BLaER1 (cell line): ENCODE measurements around the gene ECI1.

Source experiments
- H3K27ac ChIP-seq: shearing (Covaris generic); formaldehyde crosslinking; 2 replicates; pipeline ENCODE4 v1.8.1; 2022
- H3K27me3 ChIP-seq: shearing (Covaris generic); formaldehyde crosslinking; 2 replicates; pipeline ENCODE4 v1.8.1; 2022
- H3K36me3 ChIP-seq: shearing (Covaris generic); formaldehyde crosslinking; 2 replicates; pipeline ENCODE4 v1.8.1; 2022
- H3K4me1 ChIP-seq: shearing (Covaris generic); formaldehyde crosslinking; 2 replicates; pipeline ENCODE4 v1.8.1; 2022
- H3K4me2 ChIP-seq: shearing (Covaris generic); formaldehyde crosslinking; 2 replicates; pipeline ENCODE4 v1.8.1; 2022
- H3K4me3 ChIP-seq: shearing (Covaris generic); formaldehyde crosslinking; 2 replicates; pipeline ENCODE4 v1.8.1; 2022
- H3K9ac ChIP-seq: shearing (Covaris generic); formaldehyde crosslinking; 2 replicates; pipeline ENCODE4 v1.8.1; 2022
- H3K9me3 ChIP-seq: shearing (Covaris generic); formaldehyde crosslinking; 2 replicates; pipeline ENCODE4 v1.8.1; 2022
- H4K20me1 ChIP-seq: shearing (Covaris generic); formaldehyde crosslinking; 2 replicates; pipeline ENCODE4 v1.8.1; 2022
- Cebpa-rat ChIP-seq: shearing (Covaris generic); IDR thresholded peaks from 2 replicates; pipeline ENCODE4 v1.8.1; 2022

The ECI1 gene

DNA sequence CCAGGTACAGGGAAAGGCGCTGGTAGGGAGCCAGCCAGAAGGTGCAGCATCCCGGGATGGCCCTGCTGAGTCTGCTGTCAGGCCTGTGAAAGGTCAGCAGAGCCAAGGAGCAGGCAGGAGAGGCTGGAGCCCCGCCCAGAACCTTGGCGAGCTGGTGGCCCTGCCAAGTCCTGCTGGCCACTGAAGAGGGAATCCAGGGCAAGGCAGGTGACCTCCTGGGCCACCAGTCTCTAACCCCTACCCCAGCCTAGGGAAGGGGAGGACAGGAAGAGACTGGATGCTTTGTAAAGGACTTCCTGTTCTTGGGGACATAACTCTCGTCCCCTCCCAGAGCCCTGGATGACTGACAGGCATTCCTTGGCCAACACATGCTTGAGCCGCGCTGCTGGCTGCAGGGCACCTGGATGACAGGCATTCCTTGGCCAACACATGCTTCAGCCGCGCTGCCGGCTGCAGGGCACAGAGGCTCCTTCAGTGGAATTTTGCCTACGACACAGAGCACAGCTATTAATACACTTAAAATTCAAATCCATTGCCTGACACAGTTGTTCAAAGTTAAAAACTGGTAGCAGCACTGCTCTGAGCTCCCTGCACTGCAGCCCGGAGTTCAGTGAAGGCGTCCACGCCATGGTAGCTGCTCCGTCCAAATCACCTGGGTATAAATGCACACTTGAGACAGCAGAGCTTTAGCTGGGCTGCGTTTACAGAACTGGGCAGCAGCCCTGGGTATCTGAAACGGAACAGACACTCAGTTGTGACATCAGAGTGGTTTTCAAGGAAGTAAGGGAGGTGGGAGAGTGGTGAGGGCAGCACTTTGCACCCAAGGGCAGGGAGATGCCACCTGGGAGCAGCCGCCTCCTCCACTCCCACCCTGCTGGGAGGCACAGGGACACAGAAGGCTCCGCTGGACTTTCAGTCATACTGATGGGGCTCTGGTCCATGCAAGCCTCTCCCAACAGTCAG is 38.7 kb downstream of the ECI1 start:
- no peak for TF ChIP-seq Cebpa-rat
- Histone ChIP-seq H3K4me2 (peak overlapping the region; percentile 99), H4K20me1 (peaks cover 47% of the 10 kb centered on the region), H3K9me3 (no peaks in the 10 kb centered on the region), H3K4me1 (peaks cover 28% of the 10 kb centered on the region), H3K9ac (peak overlapping the region; percentile 85), H3K4me3 (peak overlapping the region; percentile 85), H3K27me3 (no peaks in the 10 kb centered on the region), H3K27ac (no peak overlapping the region), H3K36me3 (peaks cover 53% of the 10 kb centered on the region)

- no peak overlapping the region for H3K4me3 ChIP-seq
- no peak overlapping the region for H3K27ac ChIP-seq
- no peaks in the 10 kb centered on the region for H3K27me3 ChIP-seq
- TF ChIP-seq Cebpa-rat, result no peak
- peaks cover 60% of the 10 kb centered on the region for H3K36me3 ChIP-seq
- peaks cover 32% of the 10 kb centered on the region for H3K4me1 ChIP-seq
- peaks cover 47% of the 10 kb centered on the region for H4K20me1 ChIP-seq
- peak overlapping the region; percentile 85; the same call in 1 of the 2 replicates for H3K9ac ChIP-seq
- no peaks in the 10 kb centered on the region for H3K9me3 ChIP-seq
- peak overlapping the region; percentile 99 for H3K4me2 ChIP-seq
Measured at GRCh38 chr16:2211923-2212347, 39.5 kb downstream of the ECI1 start.

DNA sequence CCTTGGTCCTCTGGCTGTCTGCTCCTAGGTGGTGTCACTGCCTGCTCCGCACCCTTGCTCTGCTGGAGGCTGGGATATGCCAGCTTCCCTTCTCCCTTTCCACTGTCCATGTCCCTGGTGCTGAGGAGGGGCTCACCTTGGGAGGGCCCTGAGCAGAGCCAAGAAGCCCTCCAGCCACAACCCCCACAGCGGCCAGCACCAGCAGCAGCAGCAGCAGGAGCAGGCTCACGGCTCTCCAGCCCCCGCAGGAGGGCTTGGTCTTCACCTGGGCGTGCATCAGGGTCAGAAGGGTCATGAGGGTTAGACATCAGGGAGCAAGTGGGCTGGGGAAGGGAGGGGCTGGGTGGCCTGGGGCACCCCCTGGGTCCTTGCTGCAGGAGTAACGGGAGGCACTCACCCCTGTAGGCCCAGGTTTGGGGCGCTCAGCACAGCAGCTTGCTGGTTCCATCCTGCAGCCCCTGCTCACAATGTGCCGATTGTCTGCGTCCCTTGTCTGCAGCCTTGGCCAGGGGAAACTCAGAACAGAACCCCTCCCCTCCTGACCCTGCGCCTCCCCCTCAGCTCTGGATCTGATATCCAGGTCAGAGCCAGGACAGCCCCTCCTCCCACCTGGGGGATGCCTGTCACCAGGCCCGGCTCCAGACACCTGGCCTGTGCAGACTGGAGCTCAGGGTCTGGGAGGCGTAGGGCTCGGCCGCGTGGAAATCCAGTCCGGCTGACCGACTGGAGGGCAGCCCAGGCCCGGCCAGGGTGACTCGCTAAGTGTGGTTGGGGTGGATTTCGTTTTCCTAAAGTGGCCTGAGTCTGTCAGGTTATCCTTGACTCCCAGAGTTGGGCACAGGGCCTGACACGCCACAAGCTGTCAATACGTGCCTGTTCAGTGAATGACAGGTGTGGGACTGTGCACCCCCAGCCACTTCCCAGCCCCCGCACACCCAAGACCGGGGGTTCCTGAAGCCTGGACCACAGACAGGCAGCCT is 40.7 kb downstream of the ECI1 start, which contains the start of gene BRICD5:
TSS of gene BRICD5 (minus strand) at position 478 of the 980 bp plus-strand sequence. CDS start at position 448, 30 bp downstream.
- Histone ChIP-seq H4K20me1 (peaks cover 47% of the 10 kb centered on the region), H3K27me3 (no peaks in the 10 kb centered on the region), H3K9me3 (no peaks in the 10 kb centered on the region), H3K27ac (no peak within 1 kb of the TSS), H3K9ac (0 out of 2 replicates have a peak within 1 kb of the TSS, but pooled peaks have one; percentile 85), H3K4me1 (peaks cover 38% of the 10 kb centered on the region), H3K36me3 (peaks cover 63% of the 10 kb centered on the region), H3K4me2 (no peak within 1 kb of the TSS), H3K4me3 (no peak within 1 kb of the TSS)
- TF ChIP-seq Cebpa-rat, result no peak

DNA sequence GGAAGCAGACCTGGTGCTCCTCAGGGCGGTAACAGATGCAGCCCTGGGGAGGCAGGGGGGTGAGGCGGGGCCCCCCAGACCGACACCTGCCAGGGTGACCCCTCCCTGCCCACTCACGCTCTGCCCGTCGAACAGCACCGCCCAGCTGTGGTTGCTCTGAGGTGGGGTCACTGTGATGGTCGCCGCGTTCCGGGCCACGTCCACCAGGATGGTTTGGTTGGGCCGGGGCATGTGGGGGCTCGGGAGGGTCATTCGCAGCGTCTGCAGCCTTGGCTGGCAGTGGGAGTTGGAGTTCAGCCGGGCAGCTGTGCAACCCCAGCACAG is 41.4 kb downstream of the ECI1 start:
- Histone ChIP-seq H3K9ac (no peak overlapping the region), H3K4me3 (no peak overlapping the region), H3K27me3 (no peaks in the 10 kb centered on the region), H3K9me3 (no peaks in the 10 kb centered on the region), H3K4me1 (peaks cover 36% of the 10 kb centered on the region), H4K20me1 (peaks cover 47% of the 10 kb centered on the region), H3K36me3 (peaks cover 63% of the 10 kb centered on the region), H3K27ac (no peak overlapping the region), H3K4me2 (no peak overlapping the region)
- TF ChIP-seq Cebpa-rat, result no peak

GRCh38 chr16:2209258-2210008 is 42.0 kb downstream of the ECI1 start:
- Histone ChIP-seq H3K4me2 (no peak overlapping the region), H3K36me3 (peaks cover 63% of the 10 kb centered on the region), H4K20me1 (peaks cover 47% of the 10 kb centered on the region), H3K27me3 (no peaks in the 10 kb centered on the region), H3K4me1 (peaks cover 41% of the 10 kb centered on the region), H3K9ac (no peak overlapping the region; the same call in 1 of the 2 replicates), H3K9me3 (no peaks in the 10 kb centered on the region), H3K4me3 (no peak overlapping the region), H3K27ac (no peak overlapping the region)
- TF ChIP-seq Cebpa-rat, result no peak

DNA sequence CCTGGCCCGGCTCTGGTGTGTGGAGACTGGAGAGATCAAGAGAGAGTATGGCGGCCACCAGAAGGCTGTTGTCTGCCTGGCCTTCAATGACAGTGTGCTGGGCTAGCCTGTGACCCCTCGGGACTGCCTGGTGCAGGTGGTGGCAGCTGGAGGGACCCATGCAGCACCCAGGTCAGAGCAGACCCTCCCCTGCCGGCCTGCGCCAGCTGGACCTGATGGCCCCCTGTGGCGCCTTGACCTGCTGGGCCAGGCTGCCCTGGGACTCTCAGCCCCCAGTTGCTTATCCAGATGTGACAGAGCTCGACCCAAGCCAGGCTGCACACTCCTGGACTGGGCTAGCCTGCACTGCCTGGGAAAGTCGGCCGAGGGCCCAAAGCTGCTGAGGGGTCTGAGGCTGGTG is 42.6 kb downstream of the ECI1 start:
- Histone ChIP-seq H4K20me1 (peaks cover 47% of the 10 kb centered on the region), H3K4me2 (no peak overlapping the region), H3K4me1 (peaks cover 44% of the 10 kb centered on the region), H3K27me3 (no peaks in the 10 kb centered on the region), H3K36me3 (peaks cover 63% of the 10 kb centered on the region), H3K27ac (no peak overlapping the region), H3K9ac (no peak overlapping the region; the same call in 1 of the 2 replicates), H3K9me3 (no peaks in the 10 kb centered on the region), H3K4me3 (no peak overlapping the region)
- no peak for TF ChIP-seq Cebpa-rat

GRCh38 chr16:2208308-2208707 is 43.1 kb downstream of the ECI1 start:
- Histone ChIP-seq H3K9ac (no peak overlapping the region), H3K27ac (no peak overlapping the region), H3K36me3 (peaks cover 63% of the 10 kb centered on the region), H3K4me2 (no peak overlapping the region), H4K20me1 (peaks cover 42% of the 10 kb centered on the region), H3K4me1 (peaks cover 39% of the 10 kb centered on the region), H3K4me3 (no peak overlapping the region), H3K9me3 (no peaks in the 10 kb centered on the region), H3K27me3 (no peaks in the 10 kb centered on the region)
- no peak for TF ChIP-seq Cebpa-rat

DNA sequence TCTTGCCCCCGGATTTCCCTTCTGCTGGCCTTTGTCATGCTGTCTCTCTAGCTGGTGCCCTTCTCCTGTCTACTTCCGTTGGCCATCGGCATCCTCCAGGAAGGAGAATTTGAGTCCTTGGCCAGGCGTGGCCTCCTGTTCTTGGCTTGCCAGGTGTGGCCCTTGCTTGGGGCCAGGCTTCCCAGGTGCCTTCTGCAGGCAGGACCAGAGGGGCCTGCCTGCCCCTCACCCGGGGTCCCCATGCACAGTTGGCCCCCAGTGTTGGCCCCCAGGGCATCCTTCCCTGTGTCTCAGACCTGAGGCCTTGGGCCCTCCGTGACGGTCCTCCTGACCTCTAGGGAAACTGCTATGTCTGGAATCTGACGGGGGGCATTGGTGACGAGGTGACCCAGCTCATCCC is 43.5 kb downstream of the ECI1 start:
- H3K27me3 ChIP-seq, result no peaks in the 10 kb centered on the region
- H4K20me1 ChIP-seq, result peaks cover 38% of the 10 kb centered on the region
- no peak overlapping the region for H3K4me3 ChIP-seq
- TF ChIP-seq Cebpa-rat, result no peak
- H3K4me1 ChIP-seq, result peaks cover 35% of the 10 kb centered on the region
- 0 out of 2 replicates have a peak overlapping the region, but pooled peaks have one; percentile 10 for H3K9ac ChIP-seq
- no peak overlapping the region for H3K4me2 ChIP-seq
- no peaks in the 10 kb centered on the region for H3K9me3 ChIP-seq
- peaks cover 60% of the 10 kb centered on the region for H3K36me3 ChIP-seq
- no peak overlapping the region for H3K27ac ChIP-seq
